CD4-positive, alpha-beta memory T cell (primary cell): ENCODE results near the gene TYR. TPM values are rescaled to one million over a fixed set of nuclear protein-coding genes. Genes with fewer than 3 reads are reported as not detected.
"Not testable (repeated sequence)": the region's sequence is repeated elsewhere in the genome, so short reads cannot be mapped to it uniquely, and the experiment has no call there.

Experiments used
- CTCF ChIA-PET: fragments of 350-600 bp; sonication (Branson Sonifier 250); formaldehyde crosslinking; loops from one replicate; lab custom pipeline; 2021; ENCODE audit warnings: inconsistent platforms; ENCODE audit not compliant: partially characterized antibody; lab: Charles Lee
- POLR2A ChIA-PET: fragments of 350-600 bp; sonication (Branson Sonifier 250); formaldehyde crosslinking; loops from one replicate; lab custom pipeline; 2021; ENCODE audit not compliant: partially characterized antibody; lab: Charles Lee
- DNase-seq, 5 donors: peaks; one replicate each; pipeline versions ENCODE4 v3.0.0 to v3.0.0-alpha.2; 2020 to 2022; ENCODE audit warnings: mixed read lengths in 1 of 5
- H3K27ac ChIP-seq: one replicate; pipeline ENCODE4 v1.7.0; 2013; ENCODE audit warnings: low read depth, low read length
- H3K27me3 ChIP-seq: 2 replicates; pipeline ENCODE4 v1.7.0; 2013; ENCODE audit warnings: mild to moderate bottlenecking, low read length, moderate library complexity; ENCODE audit not compliant: insufficient read depth
- H3K36me3 ChIP-seq: 2 replicates; pipeline ENCODE4 v1.7.0; 2013; ENCODE audit warnings: mild to moderate bottlenecking, low read length, moderate library complexity; ENCODE audit not compliant: insufficient read depth
- H3K4me1 ChIP-seq: 2 replicates; pipeline ENCODE4 v1.7.0; 2013; ENCODE audit warnings: mild to moderate bottlenecking, low read length, moderate library complexity; ENCODE audit not compliant: insufficient read depth
- H3K4me3 ChIP-seq, 2 donors: one replicate each; pipeline ENCODE4 v1.7.0; 2013; ENCODE audit warnings: low read length in 2 of 2, mild to moderate bottlenecking in 1 of 2
- H3K9me3 ChIP-seq, 2 donors: one replicate each; pipeline ENCODE4 v1.7.0; 2013; ENCODE audit warnings: low read length in 2 of 2, control low read depth in 1 of 2; ENCODE audit not compliant: control insufficient read depth in 1 of 2
- H3K27ac Mint-ChIP-seq, 7 donors: one replicate each; pipeline ENCODE4 v1.8.0; 2020 to 2021; ENCODE audit warnings: mixed read lengths in 7 of 7, mild to moderate bottlenecking in 6 of 7, inconsistent platforms in 3 of 7, moderate library complexity in 3 of 7
- H3K27me3 Mint-ChIP-seq, 2 donors: one replicate each; pipeline ENCODE4 v1.8.0; 2020 to 2021; ENCODE audit warnings: mixed read lengths in 2 of 2
- H3K36me3 Mint-ChIP-seq, 2 donors: one replicate each; pipeline ENCODE4 v1.8.0; 2020 to 2021; ENCODE audit warnings: mixed read lengths in 2 of 2, inconsistent platforms in 1 of 2, mild to moderate bottlenecking in 1 of 2
- H3K4me1 Mint-ChIP-seq, 4 donors: one replicate each; pipeline ENCODE4 v1.8.0; 2020 to 2021; ENCODE audit warnings: mixed read lengths in 4 of 4, mild to moderate bottlenecking in 1 of 4
- H3K4me3 Mint-ChIP-seq, 8 donors: one replicate each; pipeline ENCODE4 v1.8.0; 2020 to 2021; ENCODE audit warnings: mixed read lengths in 8 of 8, mild to moderate bottlenecking in 7 of 8, moderate library complexity in 6 of 8, inconsistent platforms in 3 of 8
- H3K9me3 Mint-ChIP-seq, 8 donors: one replicate each; pipeline ENCODE4 v1.8.0; 2020 to 2021; ENCODE audit warnings: mixed read lengths in 8 of 8, mild to moderate bottlenecking in 5 of 8, inconsistent platforms in 3 of 8, moderate library complexity in 1 of 8
- intact Hi-C: fragments of 100-400 bp; cut with micrococcal nuclease; formaldehyde crosslinking; loops from one replicate; pipeline ENCODE4 v1.15.1; 2023
- polyA plus RNA-seq, 2 donors: library from polyadenylated mRNA; unstranded; fragments of 300-500 nt; fragmentation: Illumina TruSeq; gene quantifications; one replicate each; pipeline ENCODE4 v1.2.3, GENCODE V29; 2021
- total RNA-seq, 2 experiments: library from RNA; stranded (reverse); gene quantifications; one replicate each; pipeline ENCODE4 v1.2.3, GENCODE V29; 2021

TYR gene
- total and polyA plus RNA-seq, 4 experiments from 2014 or later, result not detected

DNA sequence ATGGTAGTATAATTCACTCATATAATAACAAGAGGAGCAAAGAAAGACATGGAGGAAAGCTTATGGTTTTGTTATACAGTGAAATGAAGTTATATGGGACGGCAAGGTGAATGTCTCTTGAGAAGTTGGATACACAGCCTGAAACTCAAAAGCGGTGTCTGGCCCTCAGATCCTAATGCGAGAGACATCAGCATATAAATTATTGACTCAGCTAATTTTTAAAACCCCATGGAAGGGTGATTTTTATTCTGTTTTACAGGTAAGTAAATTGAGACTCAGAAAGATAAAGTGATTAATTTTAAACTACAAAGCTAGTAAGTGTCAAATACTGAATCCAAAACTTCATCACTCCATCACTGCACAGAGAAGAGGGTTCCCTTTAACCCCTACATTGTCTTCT is 110.3 kb downstream of the TYR start:
- H3K4me3 Mint-ChIP-seq, result not testable (repeated sequence)

DNA sequence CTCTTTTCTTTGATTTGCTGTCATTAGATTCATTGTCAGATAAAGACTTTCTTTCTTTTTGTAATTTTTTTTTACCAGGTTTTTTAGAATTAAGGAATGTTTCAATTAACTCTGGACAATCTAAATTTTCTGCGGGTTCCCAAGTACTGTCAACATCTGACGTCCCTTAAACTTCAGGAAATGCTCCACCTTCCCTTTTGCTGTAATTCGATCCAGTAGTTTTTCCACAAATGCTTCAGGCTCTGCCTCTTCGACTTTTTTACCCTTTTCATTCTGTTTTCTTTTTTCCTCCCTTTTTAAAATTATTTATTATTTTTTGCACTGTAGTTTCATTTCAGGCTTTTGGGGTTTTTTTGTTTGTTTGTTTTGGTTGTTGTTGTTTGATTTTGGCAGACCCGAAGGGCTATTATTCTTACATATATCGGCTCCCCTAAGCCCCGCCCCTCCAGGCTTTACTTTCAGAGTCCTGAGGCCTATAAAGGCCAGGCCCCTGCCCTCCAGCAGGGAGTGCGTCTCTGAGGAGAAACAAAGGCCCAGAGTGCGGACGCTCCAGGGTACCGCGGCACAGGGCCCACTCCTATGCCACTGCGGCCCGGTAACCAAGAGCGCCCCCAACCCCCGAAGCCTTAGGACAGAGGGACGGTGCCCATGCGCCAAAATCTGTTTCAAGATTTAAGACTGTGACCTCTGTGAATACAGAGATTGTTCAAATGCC is 116.4 kb downstream of the TYR start:
- Histone ChIP-seq H3K27ac (no peak overlapping the region), H3K36me3 (no peaks in the 10 kb centered on the region), H3K9me3 (no peaks in the 10 kb centered on the region), H3K27me3 (no peaks in the 10 kb centered on the region), H3K4me1 (no peaks in the 10 kb centered on the region), H3K4me3 (no peak overlapping the region)
- no peaks in the 10 kb centered on the region for H3K36me3 Mint-ChIP-seq
- peaks cover 0 to 3% (median 0%) of the 10 kb centered on the region in 8 donors for H3K9me3 Mint-ChIP-seq
- no peak overlapping the region for H3K27ac Mint-ChIP-seq
- intact Hi-C loops, result no loop called here
- no peaks in the 10 kb centered on the region for H3K27me3 Mint-ChIP-seq
- no peak for DNase-seq
- no peaks in the 10 kb centered on the region for H3K4me1 Mint-ChIP-seq
- POLR2A ChIA-PET, result no interaction called here
- H3K4me3 Mint-ChIP-seq, result no peak overlapping the region
- CTCF ChIA-PET, result no interaction called here

More for the DNA sequence above, 110.3 kb downstream of the TYR start:
- H3K4me1 Mint-ChIP-seq, H3K27ac Mint-ChIP-seq, CTCF ChIA-PET, H3K4me3 ChIP-seq, H3K9me3 ChIP-seq, H3K4me1 ChIP-seq, POLR2A ChIA-PET, H3K27ac ChIP-seq, H3K27me3 Mint-ChIP-seq, H3K36me3 ChIP-seq, intact Hi-C loops, H3K9me3 Mint-ChIP-seq, DNase-seq, H3K27me3 ChIP-seq, H3K36me3 Mint-ChIP-seq: not testable (repeated sequence)

DNA sequence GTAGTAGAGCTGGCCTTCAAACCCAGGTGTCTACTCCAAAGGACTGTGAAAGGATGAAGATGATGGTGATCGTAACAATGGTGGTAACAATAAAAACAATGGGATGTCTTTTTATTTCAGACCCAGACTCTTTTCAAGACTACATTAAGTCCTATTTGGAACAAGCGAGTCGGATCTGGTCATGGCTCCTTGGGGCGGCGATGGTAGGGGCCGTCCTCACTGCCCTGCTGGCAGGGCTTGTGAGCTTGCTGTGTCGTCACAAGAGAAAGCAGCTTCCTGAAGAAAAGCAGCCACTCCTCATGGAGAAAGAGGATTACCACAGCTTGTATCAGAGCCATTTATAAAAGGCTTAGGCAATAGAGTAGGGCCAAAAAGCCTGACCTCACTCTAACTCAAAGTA is 117.3 kb downstream of the TYR start:
- H3K27ac ChIP-seq, H3K27me3 Mint-ChIP-seq, H3K36me3 Mint-ChIP-seq, H3K4me3 Mint-ChIP-seq, H3K4me1 ChIP-seq, intact Hi-C loops, POLR2A ChIA-PET, DNase-seq, H3K27me3 ChIP-seq, H3K9me3 ChIP-seq, H3K27ac Mint-ChIP-seq, H3K9me3 Mint-ChIP-seq, CTCF ChIA-PET, H3K36me3 ChIP-seq, H3K4me1 Mint-ChIP-seq, H3K4me3 ChIP-seq: not testable (repeated sequence)

DNA sequence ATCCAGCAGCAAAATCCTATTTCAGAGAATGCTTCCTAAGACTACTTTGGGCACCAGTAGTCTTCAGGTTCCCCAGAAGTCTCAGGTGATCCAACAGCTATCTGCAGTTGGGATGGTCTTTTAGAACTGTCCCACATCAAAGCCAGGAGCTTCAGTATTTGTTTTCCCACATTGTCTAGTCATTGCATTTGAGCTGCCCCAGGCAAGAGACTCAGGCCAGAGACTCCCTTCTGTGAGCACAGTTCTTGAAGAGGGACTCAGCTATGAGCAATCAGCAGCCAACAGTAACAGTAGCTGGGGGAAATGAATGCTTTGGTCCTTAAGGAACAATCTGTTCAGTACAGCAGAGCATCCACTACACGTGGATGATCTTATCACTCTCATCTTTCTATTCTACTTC is 125.4 kb downstream of the TYR start:
- H3K4me3 Mint-ChIP-seq, H3K27me3 Mint-ChIP-seq, H3K36me3 Mint-ChIP-seq, H3K9me3 ChIP-seq, H3K9me3 Mint-ChIP-seq, H3K27ac ChIP-seq, H3K4me1 ChIP-seq, POLR2A ChIA-PET, H3K27me3 ChIP-seq, H3K27ac Mint-ChIP-seq, H3K4me3 ChIP-seq, CTCF ChIA-PET, intact Hi-C loops, H3K4me1 Mint-ChIP-seq, H3K36me3 ChIP-seq, DNase-seq: not testable (repeated sequence)

DNA sequence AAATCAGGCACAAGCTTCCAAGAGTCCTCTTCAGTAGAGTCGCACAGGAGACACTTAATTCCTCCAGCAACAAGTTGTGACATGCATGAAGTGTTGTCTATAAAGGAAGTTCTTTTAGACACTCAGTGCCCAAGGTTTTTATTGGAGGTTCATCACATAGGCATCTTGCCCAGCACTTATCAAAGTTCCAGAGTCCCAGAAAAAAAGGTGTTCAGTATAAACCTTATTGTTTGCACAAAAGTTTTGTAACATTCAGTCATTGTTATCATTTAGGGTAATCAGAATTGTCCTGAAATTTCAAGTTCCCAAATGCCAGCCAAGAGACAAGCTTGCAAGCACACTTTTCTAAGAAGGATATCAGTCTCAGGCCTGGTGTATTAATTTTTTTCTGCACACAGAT is 130.6 kb downstream of the TYR start:
- H3K9me3 Mint-ChIP-seq, H3K4me3 ChIP-seq, H3K4me3 Mint-ChIP-seq, H3K36me3 ChIP-seq, intact Hi-C loops, H3K27me3 Mint-ChIP-seq, DNase-seq, CTCF ChIA-PET, H3K27me3 ChIP-seq, H3K4me1 ChIP-seq, H3K27ac ChIP-seq, H3K9me3 ChIP-seq, H3K4me1 Mint-ChIP-seq, POLR2A ChIA-PET, H3K36me3 Mint-ChIP-seq, H3K27ac Mint-ChIP-seq: not testable (repeated sequence)

DNA sequence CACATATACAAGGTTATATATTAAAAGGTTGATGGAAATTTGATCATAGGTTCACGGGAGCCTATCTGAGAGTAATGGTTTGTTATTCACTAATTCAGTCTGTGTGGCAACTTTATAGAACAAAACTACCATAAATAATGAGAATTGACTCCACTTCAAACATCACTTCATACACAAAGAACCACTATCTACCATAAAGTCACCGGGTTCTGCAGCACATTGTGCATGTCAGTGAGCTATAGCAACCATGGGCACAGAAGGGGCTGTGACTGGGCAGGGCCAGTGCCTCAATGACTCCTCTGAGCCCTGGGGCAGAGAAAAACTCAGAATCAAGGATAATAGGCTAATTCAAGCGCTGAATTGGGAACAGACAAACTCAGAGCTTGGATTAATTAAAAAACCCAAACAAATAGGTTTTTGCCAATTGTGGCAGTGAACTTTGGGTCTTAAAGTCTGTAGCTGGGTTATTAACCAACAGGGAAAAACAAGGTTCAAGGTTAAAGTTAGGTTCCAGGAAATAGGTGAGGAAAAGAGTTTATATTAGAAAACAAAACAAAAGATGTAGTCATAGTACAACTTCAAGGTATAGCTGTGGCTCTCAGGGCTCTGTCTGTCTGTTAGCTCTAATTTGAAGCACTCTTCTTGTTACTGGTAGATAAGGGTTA is 131.8 kb downstream of the TYR start:
- H3K9me3 Mint-ChIP-seq, H3K27ac ChIP-seq, POLR2A ChIA-PET, H3K27me3 ChIP-seq, CTCF ChIA-PET, DNase-seq, H3K36me3 Mint-ChIP-seq, H3K9me3 ChIP-seq, H3K4me3 ChIP-seq, H3K4me1 Mint-ChIP-seq, H3K4me1 ChIP-seq, intact Hi-C loops, H3K36me3 ChIP-seq, H3K27ac Mint-ChIP-seq, H3K4me3 Mint-ChIP-seq, H3K27me3 Mint-ChIP-seq: not testable (repeated sequence)

DNA sequence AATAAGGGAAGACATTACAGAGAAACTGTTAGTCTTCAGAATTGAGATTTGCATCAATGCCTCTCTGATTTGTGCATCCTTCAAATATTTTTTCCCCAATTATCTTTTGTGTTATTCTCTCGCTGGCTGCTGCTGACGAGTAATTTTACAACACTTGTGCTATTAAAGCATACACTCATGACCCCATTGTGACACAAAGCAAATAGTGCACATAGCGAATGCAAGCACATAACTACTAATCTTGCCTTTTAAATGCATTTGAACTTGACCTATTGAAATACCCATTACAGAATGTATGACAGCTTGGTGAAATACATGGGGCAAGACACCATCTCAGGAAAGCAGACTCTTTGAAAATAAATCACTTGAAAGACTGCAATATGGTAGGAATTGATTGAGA is 132.9 kb downstream of the TYR start:
- H3K4me3 Mint-ChIP-seq, intact Hi-C loops, DNase-seq, H3K36me3 ChIP-seq, POLR2A ChIA-PET, H3K4me3 ChIP-seq, H3K9me3 Mint-ChIP-seq, H3K27me3 ChIP-seq, H3K27me3 Mint-ChIP-seq, CTCF ChIA-PET, H3K9me3 ChIP-seq, H3K4me1 ChIP-seq, H3K27ac Mint-ChIP-seq, H3K4me1 Mint-ChIP-seq, H3K27ac ChIP-seq, H3K36me3 Mint-ChIP-seq: not testable (repeated sequence)
